Keratinocyte (primary cell): ENCODE data around the gene SRR.

ENCODE experiments used
- EZH2 ChIP-seq: IDR thresholded peaks from one replicate; pipeline ENCODE4 v1.6.1; 2012; ENCODE audit warnings: inconsistent platforms, mild to moderate bottlenecking, low read length, moderate library complexity
- TF ChIP-seq, protein P1 (sequence below), 3 experiments: IDR thresholded peaks in 1 of 3; conservative IDR thresholded peaks in 1 of 3; optimal IDR thresholded peaks in 1 of 3; 2 replicates in 2 of 3; 3 replicates in 1 of 3; pipeline versions ENCODE3 to v1.5.1; 2011; ENCODE audit warnings: low read length in 3 of 3, mild to moderate bottlenecking in 3 of 3, moderate library complexity in 2 of 3, control low read depth in 1 of 3, inconsistent platforms in 1 of 3; ENCODE audit not compliant: insufficient read depth in 2 of 3; ENCODE audit errors: extremely low read depth in 1 of 3

DNA sequence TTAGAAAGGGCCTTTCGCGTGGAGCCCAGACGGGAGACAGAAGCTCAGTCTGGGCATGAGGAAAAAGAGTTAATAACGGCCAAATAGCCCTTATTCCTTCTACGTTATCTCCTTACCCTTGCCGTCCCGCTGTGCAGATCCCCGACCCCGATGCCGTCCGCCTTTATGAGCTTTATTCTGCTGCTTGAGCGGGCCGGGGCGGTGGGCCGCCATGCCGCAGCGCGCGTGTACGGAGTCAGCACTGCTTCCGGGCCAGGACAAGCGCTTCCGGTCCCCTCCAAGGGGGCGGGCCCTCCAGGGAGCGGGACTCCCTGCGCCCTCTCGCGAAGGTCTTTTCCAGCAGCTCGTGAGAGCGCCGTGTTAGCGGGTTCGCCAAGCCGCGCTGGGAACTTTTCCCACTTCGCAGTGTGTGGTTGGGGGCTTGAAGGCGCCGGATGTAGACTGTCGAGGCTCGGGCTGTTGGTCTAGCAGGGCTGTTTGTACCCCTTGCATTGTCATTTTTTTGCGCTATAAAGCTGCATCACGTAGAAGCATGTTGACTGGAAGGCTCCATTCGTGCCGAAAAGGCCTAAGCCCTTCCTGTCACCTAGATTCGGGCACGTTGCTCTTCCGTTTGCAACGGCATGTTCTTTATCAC, 32.6 kb downstream of the SRR start, which contains the start of gene TSR1:
- TF ChIP-seq, protein P1, sequence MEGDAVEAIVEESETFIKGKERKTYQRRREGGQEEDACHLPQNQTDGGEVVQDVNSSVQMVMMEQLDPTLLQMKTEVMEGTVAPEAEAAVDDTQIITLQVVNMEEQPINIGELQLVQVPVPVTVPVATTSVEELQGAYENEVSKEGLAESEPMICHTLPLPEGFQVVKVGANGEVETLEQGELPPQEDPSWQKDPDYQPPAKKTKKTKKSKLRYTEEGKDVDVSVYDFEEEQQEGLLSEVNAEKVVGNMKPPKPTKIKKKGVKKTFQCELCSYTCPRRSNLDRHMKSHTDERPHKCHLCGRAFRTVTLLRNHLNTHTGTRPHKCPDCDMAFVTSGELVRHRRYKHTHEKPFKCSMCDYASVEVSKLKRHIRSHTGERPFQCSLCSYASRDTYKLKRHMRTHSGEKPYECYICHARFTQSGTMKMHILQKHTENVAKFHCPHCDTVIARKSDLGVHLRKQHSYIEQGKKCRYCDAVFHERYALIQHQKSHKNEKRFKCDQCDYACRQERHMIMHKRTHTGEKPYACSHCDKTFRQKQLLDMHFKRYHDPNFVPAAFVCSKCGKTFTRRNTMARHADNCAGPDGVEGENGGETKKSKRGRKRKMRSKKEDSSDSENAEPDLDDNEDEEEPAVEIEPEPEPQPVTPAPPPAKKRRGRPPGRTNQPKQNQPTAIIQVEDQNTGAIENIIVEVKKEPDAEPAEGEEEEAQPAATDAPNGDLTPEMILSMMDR (optimal IDR thresholded peaks at IDR 0.05 in 1 of 3, IDR thresholded peaks at IDR 0.05 in 1 of 3, conservative IDR thresholded peaks at IDR 0.05 in 1 of 3; ENCODE audit: extremely low read depth in 1 of 3, insufficient read depth in 2 of 3, low read length in 3 of 3), result peak; percentile 9 to 58 (median 24)
- TF ChIP-seq EZH2, result no peak
